ENCODE measurements around the gene CARD19. TPM values are rescaled to one million over a fixed set of nuclear protein-coding genes. Genes with fewer than 3 reads are reported as not detected.

Gene CARD19, protein sequence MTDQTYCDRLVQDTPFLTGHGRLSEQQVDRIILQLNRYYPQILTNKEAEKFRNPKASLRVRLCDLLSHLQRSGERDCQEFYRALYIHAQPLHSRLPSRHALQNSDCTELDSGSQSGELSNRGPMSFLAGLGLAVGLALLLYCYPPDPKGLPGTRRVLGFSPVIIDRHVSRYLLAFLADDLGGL
- total RNA-seq, result 64.6 and 70.3 TPM in 2 replicates

GRCh38 chr9:93096131-93096802 is at the start of gene CARD19:
TSS of gene CARD19 (plus strand) at chr9:93096217. CDS start at chr9:93096346, 129 bp downstream.

DNA sequence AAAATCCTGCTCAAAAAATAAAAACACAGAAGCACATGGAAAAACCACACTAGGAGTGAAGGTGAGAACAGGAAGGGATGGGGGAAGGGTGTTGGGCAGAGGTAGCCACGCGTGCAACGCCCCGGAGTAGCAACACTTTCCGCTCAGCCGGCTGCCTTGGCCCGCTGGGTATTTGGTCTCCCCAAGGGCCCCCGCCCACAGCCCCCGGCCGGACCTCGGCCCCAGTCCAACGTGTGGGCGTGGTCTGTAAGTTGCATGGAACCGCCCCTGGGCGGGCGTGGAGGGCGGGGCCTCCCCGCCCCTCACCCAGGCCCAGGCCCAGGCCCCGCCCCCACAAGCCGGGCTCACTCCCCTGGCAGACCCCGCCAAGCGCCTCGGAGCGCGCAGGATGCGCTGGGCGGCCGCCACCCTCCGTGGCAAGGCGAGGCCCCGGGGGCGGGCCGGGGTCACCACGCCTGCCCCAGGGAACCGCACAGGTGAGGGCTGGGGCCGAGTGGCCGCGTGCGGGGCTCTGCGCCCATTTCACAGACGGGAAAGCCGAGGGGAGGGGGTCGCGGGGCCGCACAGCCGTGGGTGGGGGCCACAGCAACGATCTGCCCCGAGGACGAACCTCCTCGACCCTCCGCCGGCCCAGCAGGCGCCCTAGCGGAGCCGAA is 37.5 kb upstream of the CARD19 start, which contains the start of gene SUSD3:
TSS of gene SUSD3 (plus strand) at position 347 of the 656 bp plus-strand sequence. CDS start at position 389, 42 bp downstream.

GRCh38 chr9:93134015-93134739 is 38.2 kb downstream of the CARD19 start, which contains the start of gene NINJ1:
TSS of gene NINJ1 (minus strand) at chr9:93134251. CDS start at chr9:93134217, 34 bp downstream.

Other genes starting within 250 kb of the CARD19 start
- gene ZNF484, start 218.2 kb upstream of the CARD19 start, total RNA-seq, result 5.1 and 7.0 TPM in 2 replicates
- gene FGD3, start 148.7 kb upstream of the CARD19 start, total RNA-seq, result not detected in 2 replicates
- gene SUSD3, start 37.5 kb upstream of the CARD19 start, total RNA-seq, result 0.07 and 0.10 TPM in 2 replicates
- gene NINJ1, start 38.0 kb downstream of the CARD19 start, total RNA-seq, result 31.9 and 42.7 TPM in 2 replicates
- not detected in 2 replicates for gene WNK2, start 87.9 kb downstream of the CARD19 start, total RNA-seq

Data from mammary microvascular endothelial cell (primary cell).